ENCODE results near the gene SCML1. TPM values are rescaled to one million over a fixed set of nuclear protein-coding genes. Genes with fewer than 3 reads are reported as not detected.

The SCML1 gene
- total RNA-seq, 1 experiment from 2014 or later, result 2.7 TPM

- CTCF ChIA-PET, result no interaction called here
- Histone ChIP-seq H3K9me3 (ENCODE audit: control insufficient read depth in 1 of 2, insufficient read depth in 1 of 2, low read depth in 1 of 2, low read length in 2 of 2) (no peaks in the 10 kb centered on the region), H3K27me3 (ENCODE audit: insufficient read depth, low read length) (peaks cover 20% of the 10 kb centered on the region; the same call in 1 of the 2 replicates), H3K4me3 (replicated peaks in 1 of 2; ENCODE audit: low read depth in 1 of 2, low read length in 2 of 2) (no peak overlapping the region), H3K36me3 (ENCODE audit: control insufficient read depth in 1 of 2, insufficient read depth in 2 of 2, low read length in 2 of 2) (no peaks in the 10 kb centered on the region), H3K79me2 (ENCODE audit: insufficient read depth, low read length) (no peaks in the 10 kb centered on the region), H3K9me2 (ENCODE audit: insufficient read depth) (no peaks in the 10 kb centered on the region), H3K4me1 (ENCODE audit: control insufficient read depth in 1 of 2, insufficient read depth in 2 of 2, low read length in 2 of 2) (no peaks in the 10 kb centered on the region), H4K20me1 (ENCODE audit: insufficient read depth) (no peaks in the 10 kb centered on the region), H2AFZ (ENCODE audit: low read depth, low read length, poor library complexity, severe bottlenecking) (no peak overlapping the region), H3K27ac (ENCODE audit: low read depth, low read length) (no peak overlapping the region), H3K9ac (ENCODE audit: low read length) (no peak overlapping the region), H3K4me2 (ENCODE audit: low read length) (no peak overlapping the region)
- POLR2A ChIA-PET, result no interaction called here
- RAD21 ChIA-PET (ENCODE audit: low non-redundant PET in 1 of 2, low total read pairs in 2 of 2, uncharacterized antibody in 2 of 2, unreplicated experiment in 2 of 2), result no interaction called here
- DNase-seq (ENCODE audit: low read depth, low spot score) (no peak), ATAC-seq (no peak)
- no peak for TF ChIP-seq REST (IDR thresholded peaks at IDR 0.05; ENCODE audit: low read depth)
- TF ChIP-seq FOSL1 (IDR thresholded peaks at IDR 0.05; ENCODE audit: low read depth), result no peak
- TF ChIP-seq POLR2A (IDR thresholded peaks at IDR 0.05; ENCODE audit: borderline replicate concordance, extremely low read depth, insufficient read depth, insufficient read length), result no peak
- TF ChIP-seq ELF1 (IDR thresholded peaks at IDR 0.05; ENCODE audit: borderline replicate concordance, low read depth), result no peak
- TF ChIP-seq ZFX (IDR thresholded peaks at IDR 0.05), result no peak
- no peak for TF ChIP-seq EGR1 (IDR thresholded peaks at IDR 0.05; ENCODE audit: low read depth)
- TF ChIP-seq, protein P1, sequence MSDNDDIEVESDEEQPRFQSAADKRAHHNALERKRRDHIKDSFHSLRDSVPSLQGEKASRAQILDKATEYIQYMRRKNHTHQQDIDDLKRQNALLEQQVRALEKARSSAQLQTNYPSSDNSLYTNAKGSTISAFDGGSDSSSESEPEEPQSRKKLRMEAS (IDR thresholded peaks at IDR 0.05), result no peak
- BruUV-seq (replicated peaks), result no TSS peak
- intact Hi-C loops (cut with micrococcal nuclease), result no loop called here
These were observed 30.4 kb downstream of the SCML1 start for GRCh38 chrX:17767734-17768133.

DNA sequence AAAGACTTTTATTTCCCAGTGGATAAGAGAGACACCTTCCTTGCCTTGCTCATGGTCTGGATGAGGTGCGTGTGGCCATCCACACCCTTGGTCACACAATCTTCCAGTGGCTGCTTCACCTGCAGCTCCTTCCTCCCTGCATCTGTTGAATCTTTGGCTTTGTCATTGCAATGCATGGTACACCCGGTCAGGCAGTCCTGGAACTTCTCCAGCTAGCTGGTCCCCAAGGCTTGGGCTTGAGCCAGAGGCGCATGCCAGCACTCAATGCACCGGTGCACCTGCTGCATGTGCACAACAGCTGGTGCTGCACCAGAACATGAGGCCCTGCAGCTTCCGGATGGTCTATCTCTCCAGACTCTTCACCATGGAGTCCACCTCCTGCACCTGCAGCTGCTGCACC lies 31.7 kb downstream of the SCML1 start:
- RAD21 ChIA-PET (ENCODE audit: low non-redundant PET in 1 of 2, low total read pairs in 2 of 2, uncharacterized antibody in 2 of 2, unreplicated experiment in 2 of 2), result no interaction called here
- H3K4me2 ChIP-seq (ENCODE audit: low read length), result no peak overlapping the region
- ATAC-seq (no peak), DNase-seq (ENCODE audit: low read depth, low spot score) (no peak)
- BruUV-seq (replicated peaks), result no TSS peak
- no peaks in the 10 kb centered on the region for H3K9me2 ChIP-seq (ENCODE audit: insufficient read depth)
- no peaks in the 10 kb centered on the region for H4K20me1 ChIP-seq (ENCODE audit: insufficient read depth)
- CTCF ChIA-PET, result no interaction called here
- intact Hi-C loops (cut with micrococcal nuclease), result no loop called here
- no peak for TF ChIP-seq JUND (IDR thresholded peaks at IDR 0.05)
- no peak for TF ChIP-seq YY1 (IDR thresholded peaks at IDR 0.05; ENCODE audit: extremely low read depth, insufficient replicate concordance, low read depth, low read length)
- TF ChIP-seq CEBPB (IDR thresholded peaks at IDR 0.05; ENCODE audit: low read depth), result no peak
- TF ChIP-seq ATF3 (IDR thresholded peaks at IDR 0.05), result no peak
- TF ChIP-seq ELF1 (IDR thresholded peaks at IDR 0.05; ENCODE audit: borderline replicate concordance, low read depth), result no peak
- no peak for TF ChIP-seq SIN3A (IDR thresholded peaks at IDR 0.05; ENCODE audit: low read depth)
- no peak for TF ChIP-seq SP1 (IDR thresholded peaks at IDR 0.05; ENCODE audit: low read depth)
- POLR2A ChIA-PET, result no interaction called here
- H3K9me3 ChIP-seq (ENCODE audit: control insufficient read depth in 1 of 2, insufficient read depth in 1 of 2, low read depth in 1 of 2, low read length in 2 of 2), result no peaks in the 10 kb centered on the region
- H3K9ac ChIP-seq (ENCODE audit: low read length), result no peak overlapping the region
- no peaks in the 10 kb centered on the region for H3K4me1 ChIP-seq (ENCODE audit: control insufficient read depth in 1 of 2, insufficient read depth in 2 of 2, low read length in 2 of 2)
- no peak overlapping the region for H3K27ac ChIP-seq (ENCODE audit: low read depth, low read length)
- H3K36me3 ChIP-seq (ENCODE audit: control insufficient read depth in 1 of 2, insufficient read depth in 2 of 2, low read length in 2 of 2), result no peaks in the 10 kb centered on the region
- no peaks in the 10 kb centered on the region for H3K79me2 ChIP-seq (ENCODE audit: insufficient read depth, low read length)
- no peak overlapping the region for H3K4me3 ChIP-seq (replicated peaks in 1 of 2; ENCODE audit: low read depth in 1 of 2, low read length in 2 of 2)
- H2AFZ ChIP-seq (ENCODE audit: low read depth, low read length, poor library complexity, severe bottlenecking), result no peak overlapping the region
- H3K27me3 ChIP-seq (ENCODE audit: insufficient read depth, low read length), result peaks cover 27% of the 10 kb centered on the region; the same call in 1 of the 2 replicates

Measured in HCT116 (cell line).